Fibroblast of pulmonary artery (primary cell): ENCODE data around the gene BACH1.
A peak's percentile ranks its signal among the peaks of the same experiment; 100 is the strongest.
"Not testable (repeated sequence)": the region's sequence is repeated elsewhere in the genome, so short reads cannot be mapped to it uniquely, and the experiment has no call there.

Experiments
- DNase-seq: peaks from one replicate; pipeline ENCODE4 v3.0.0-alpha.2; 2010; ENCODE audit warnings: low read depth
- H3K4me3 ChIP-seq: replicated peaks from 2 replicates; pipeline ENCODE4 v1.5.1; 2011; ENCODE audit warnings: low read depth, mild to moderate bottlenecking, control low read depth, low read length, moderate library complexity
- TF ChIP-seq, protein P1 (sequence below): IDR thresholded peaks from 2 replicates; pipeline ENCODE4 v1.5.1; 2011; ENCODE audit warnings: mild to moderate bottlenecking, control low read depth, low read length, inconsistent platforms; ENCODE audit errors: missing control alignments

The BACH1 gene

DNA sequence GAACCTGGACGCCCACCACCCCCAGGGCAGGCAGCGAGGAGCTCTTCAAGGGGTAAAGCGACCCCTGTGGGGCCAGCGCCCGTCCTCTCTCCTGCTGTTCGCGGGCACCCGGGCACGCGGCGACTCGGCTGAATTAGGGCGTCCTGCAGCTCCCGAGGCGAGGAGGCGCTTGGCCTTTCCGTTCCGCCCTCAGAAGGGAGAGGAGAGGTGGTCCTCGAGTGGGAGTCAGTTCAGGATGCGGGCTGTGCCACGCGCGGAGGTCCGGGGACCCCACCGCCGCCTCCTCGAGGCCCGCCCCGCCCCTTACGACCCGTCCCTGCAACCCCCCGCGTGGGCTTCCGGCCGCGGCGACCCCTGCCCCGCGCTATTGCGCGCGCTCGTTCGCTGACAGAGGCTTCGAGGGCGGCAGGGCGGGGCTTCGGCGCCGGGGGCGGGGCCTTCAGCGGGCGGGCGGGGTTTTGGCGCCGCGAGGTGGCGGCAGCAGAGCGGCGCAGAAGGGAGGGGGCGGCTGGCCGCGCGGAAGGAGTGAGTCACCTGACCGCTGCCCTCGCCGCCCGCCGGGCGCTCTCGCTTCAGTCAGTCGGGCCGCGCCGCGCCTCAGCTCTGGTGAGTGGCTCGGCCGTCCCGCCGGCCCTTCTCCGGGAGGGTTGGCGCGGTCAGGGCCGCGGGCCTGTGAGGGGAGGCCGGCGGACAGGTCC lies at the start of gene BACH1:
Gene BACH1 (plus strand): TSS at position 575 of the 698 bp plus-strand sequence. CDS start 22,359 bp downstream, outside the sequence.
- DNase-seq = peak; percentile 93
- H3K4me3 ChIP-seq = peak within 1 kb of the TSS; percentile 95
- TF ChIP-seq, protein P1, sequence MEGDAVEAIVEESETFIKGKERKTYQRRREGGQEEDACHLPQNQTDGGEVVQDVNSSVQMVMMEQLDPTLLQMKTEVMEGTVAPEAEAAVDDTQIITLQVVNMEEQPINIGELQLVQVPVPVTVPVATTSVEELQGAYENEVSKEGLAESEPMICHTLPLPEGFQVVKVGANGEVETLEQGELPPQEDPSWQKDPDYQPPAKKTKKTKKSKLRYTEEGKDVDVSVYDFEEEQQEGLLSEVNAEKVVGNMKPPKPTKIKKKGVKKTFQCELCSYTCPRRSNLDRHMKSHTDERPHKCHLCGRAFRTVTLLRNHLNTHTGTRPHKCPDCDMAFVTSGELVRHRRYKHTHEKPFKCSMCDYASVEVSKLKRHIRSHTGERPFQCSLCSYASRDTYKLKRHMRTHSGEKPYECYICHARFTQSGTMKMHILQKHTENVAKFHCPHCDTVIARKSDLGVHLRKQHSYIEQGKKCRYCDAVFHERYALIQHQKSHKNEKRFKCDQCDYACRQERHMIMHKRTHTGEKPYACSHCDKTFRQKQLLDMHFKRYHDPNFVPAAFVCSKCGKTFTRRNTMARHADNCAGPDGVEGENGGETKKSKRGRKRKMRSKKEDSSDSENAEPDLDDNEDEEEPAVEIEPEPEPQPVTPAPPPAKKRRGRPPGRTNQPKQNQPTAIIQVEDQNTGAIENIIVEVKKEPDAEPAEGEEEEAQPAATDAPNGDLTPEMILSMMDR = no peak

DNA sequence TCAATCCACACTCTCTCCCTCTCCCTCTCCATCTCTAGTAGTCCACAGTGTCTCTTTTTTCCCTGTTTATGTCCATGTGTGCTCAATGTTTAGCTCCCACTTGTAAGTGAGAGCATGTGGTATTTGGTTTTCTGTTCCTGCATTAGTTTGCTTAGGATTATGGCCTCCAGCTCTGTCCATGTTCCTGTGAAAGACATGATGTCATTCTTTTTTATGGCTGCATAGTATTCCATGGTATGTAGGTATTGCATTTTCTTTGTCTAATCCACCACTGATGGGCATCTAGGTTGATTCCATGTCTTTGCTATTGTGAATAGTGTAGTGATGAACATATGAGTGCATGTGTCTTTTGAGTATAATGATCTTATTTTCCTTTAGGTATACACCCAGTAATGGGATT lies 49.4 kb upstream of the BACH1 start:
- H3K4me3 ChIP-seq, DNase-seq: not testable (repeated sequence)

DNA sequence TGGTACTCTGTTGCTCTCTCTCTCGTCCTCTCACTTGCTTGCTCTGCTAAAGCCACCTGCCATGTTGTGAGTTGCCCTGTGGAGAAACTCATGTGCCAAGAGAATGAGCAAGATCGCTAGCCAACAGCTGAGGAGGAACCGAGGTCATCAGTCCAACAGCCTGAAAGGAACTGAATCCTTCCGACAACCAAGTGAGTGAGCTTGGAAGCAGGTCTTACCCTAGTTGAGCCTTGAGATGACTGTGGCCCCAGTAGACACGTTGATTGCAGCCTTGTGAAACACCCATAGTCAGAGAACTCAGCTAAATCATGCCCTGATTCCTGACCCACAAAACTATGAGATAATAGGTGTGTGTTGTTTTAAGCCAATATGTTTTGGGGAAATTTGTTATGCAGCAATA lies 48.1 kb upstream of the BACH1 start:
- DNase-seq = no peak
- no peak overlapping the region for H3K4me3 ChIP-seq
- TF ChIP-seq, protein P1 = no peak

- DNase-seq, H3K4me3 ChIP-seq: not testable (repeated sequence)
Measured at GRCh38 chr21:29253861-29254260, 44.9 kb upstream of the BACH1 start.

DNA sequence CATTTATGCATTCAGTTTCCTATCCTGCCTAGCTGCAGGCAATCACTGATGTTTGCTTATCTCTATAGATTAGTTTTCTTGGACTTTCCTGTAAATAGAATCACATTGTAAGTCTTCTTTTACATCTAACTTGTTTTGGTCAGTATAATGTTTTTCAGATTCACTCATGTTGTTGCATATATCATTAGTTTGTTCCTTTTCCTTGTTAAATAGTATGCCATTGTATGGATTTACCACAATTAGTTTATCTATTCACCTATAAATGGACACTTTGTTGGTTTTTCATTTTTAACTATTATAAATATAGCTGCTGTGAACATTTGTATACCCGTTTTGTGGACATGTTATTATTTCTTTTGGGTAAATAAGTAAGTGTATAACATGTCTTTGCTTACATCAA lies 44.2 kb upstream of the BACH1 start:
- TF ChIP-seq, protein P1 = no peak
- no peak overlapping the region for H3K4me3 ChIP-seq
- DNase-seq = no peak

- no peak overlapping the region for H3K4me3 ChIP-seq
- no peak for DNase-seq
- TF ChIP-seq, protein P1 = no peak
Measured at GRCh38 chr21:29256126-29256910, 42.4 kb upstream of the BACH1 start.

GRCh38 chr21:29257701-29258100 lies 41.0 kb upstream of the BACH1 start:
- no peak for DNase-seq
- no peak overlapping the region for H3K4me3 ChIP-seq
- TF ChIP-seq, protein P1 = no peak
